HG03045 (cell line): ENCODE results near the gene ROR1.

Experiments used
- ATAC-seq: cut with Tn5 transposase; IDR thresholded peaks from one replicate; pipeline ENCODE4 v1.9.1; 2021; ENCODE audit warnings: mild to moderate bottlenecking, moderate library complexity; ENCODE audit not compliant: unreplicated experiment

ROR1 gene

GRCh38 chr1:63878932-63879331 lies 105.1 kb downstream of the ROR1 start:
- no peak for ATAC-seq

DNA sequence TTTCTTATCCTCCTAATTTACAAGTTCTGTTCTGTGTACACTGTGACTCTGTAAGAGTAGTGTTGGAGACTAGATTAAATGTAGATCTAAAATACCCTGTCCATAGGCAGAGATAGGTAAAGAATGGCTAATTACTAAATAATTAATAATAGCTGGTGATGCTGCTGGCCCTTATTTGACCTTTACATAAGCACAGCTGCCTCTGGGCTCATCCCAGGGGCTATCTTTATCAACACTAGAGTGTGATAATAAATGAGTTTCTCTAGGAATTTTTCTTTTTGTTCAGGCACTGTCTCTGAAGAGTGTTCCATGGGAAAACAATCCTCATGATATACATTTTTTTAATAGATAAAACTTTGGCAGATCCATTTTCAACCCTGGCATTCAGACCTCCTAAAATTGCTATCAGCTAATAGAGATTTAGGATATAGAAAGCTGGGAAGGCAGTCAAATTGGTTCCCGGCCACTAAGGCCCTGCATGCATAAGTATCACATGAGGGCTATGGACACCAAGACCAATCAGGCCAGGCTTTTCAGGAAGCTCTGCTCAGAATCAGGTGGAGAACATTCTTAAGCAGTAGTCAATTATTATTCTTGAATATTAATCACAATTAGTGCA lies 107.2 kb downstream of the ROR1 start:
- ATAC-seq, result no peak

DNA sequence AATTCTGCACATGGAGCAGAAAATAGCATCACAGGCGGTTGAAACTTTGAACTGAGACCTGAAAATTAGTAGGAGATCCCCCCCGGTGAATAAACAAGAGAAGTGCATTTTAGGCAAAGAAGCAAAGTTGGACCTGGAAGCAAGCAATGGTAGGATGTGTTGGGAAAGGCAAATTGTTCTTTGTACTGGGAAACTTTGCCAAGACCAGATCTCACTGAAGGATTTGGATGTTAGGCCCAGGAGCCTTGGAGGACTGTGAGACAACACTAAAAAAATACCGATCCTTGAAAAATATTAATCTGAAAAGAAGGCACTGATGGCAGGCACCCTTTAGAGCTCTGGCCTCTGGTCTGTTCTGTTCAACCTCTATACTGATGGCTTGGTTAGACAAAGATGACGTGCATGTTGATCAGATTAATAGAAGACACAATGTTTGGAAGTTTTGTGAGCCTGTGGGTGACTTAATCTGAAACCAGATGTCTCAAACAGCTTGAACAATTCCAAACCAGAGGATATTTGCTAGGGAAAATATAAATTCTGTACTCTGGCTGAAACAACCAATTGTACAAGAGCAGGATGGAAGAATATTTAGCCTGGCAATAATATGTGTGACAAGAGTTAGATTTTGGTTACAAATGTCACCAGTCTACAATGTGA lies 108.4 kb downstream of the ROR1 start:
- no peak for ATAC-seq

- ATAC-seq, result no peak
Measured at GRCh38 chr1:63883494-63884235, 109.8 kb downstream of the ROR1 start.

DNA sequence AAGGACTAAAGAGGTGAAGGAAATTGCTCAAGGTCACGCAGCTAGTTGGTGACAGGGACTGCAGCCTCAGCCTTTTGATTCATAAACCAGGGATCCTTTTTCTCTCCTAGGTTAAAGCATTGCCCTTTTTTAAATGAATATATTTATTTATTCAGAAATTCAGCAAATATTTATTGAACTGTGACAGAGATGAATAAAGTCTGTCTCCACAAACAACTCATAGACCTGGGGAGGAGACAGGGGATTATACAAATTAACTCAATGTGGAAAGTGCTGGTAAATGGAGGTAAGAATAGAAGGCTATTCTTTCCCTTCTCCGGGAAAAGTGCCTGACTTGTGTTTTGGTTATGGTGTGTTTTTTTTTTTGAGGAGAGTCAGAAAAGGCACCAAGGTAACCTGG lies 110.7 kb downstream of the ROR1 start:
- ATAC-seq, result no peak

DNA sequence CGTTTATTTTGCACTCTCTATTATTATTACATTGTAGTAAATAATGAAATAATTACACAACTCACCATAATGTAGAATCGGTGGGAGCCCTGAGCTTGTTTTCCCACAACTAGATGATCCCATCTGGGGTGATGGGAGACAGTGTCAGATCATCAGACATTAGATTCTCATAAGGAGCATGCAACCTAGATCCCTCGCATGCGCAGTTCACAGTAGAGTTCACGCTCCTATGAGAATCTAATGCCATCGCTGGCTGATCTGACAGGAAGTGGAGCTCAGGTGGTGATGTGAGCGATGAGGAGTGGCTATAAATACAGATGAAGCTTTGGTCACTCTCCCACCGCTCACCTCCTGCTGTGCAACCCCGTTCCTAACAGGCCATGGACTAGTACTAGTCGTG lies 112.1 kb downstream of the ROR1 start:
- ATAC-seq, result no peak

DNA sequence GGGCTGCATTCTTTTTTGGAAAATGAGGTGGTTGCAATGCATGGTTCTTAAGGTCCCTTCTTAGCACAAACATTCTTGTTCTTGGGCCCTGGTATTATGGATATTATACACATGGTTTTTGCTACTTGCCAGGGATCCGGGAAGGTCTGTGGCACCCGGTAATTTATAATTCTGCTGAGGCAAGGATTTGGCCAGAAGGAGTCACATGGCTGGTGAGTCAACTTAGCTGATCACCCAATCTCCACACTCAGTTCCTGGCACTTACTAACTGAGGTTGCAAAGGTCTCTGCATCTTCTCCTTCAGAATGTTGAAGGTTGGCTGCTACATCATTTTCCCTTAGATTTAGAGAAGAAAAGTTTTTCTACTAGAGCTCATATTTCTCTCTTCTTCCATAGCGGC lies 112.5 kb downstream of the ROR1 start:
- ATAC-seq, result no peak

GRCh38 chr1:63887809-63888208 lies 114.0 kb downstream of the ROR1 start:
- no peak for ATAC-seq

DNA sequence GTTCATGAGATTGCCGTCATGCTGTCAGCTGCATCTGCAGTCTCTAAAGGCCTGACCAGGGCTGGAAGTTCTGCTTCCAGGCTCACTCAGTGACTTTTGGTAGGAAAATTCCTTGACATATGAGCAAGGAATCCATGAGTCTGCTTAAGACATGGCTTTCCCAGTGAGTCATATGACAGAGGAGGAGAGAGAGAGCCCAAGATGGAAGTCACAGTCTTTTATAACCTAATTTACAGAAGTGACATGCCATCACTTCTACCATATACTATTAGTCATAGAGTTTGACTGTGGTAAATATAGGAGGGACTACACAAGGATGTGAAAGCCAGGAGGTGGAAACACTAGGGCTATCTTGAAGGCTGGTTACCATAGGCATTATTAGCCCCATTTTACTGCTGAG lies 115.2 kb downstream of the ROR1 start:
- no peak for ATAC-seq

- ATAC-seq, result no peak
Measured at GRCh38 chr1:63890468-63890867, 116.7 kb downstream of the ROR1 start.

GRCh38 chr1:63891060-63891690 lies 117.4 kb downstream of the ROR1 start:
- ATAC-seq, result no peak

GRCh38 chr1:63892632-63893395 lies 119.0 kb downstream of the ROR1 start:
- peak; percentile 100 for ATAC-seq

DNA sequence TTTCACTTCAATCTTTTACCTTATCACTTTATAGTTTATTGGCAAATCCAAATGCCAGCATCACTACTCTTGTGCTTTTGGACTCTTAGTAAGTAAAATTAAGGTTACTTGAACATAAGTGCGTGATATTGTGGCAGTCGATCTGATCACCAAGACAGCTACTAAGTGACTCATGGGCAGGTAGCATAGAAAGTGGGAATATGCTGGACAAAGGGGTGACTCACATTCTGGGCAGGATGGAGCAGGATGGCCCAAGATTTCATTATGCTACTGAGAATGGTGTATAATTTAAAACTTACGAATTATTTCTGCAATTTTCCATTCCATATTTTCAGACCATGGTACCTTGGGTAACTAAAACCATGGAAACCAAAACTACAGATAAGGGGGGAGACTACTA lies 120.2 kb downstream of the ROR1 start:
- ATAC-seq, result no peak

- ATAC-seq, result no peak
Measured at GRCh38 chr1:63894627-63895265, 120.9 kb downstream of the ROR1 start.

DNA sequence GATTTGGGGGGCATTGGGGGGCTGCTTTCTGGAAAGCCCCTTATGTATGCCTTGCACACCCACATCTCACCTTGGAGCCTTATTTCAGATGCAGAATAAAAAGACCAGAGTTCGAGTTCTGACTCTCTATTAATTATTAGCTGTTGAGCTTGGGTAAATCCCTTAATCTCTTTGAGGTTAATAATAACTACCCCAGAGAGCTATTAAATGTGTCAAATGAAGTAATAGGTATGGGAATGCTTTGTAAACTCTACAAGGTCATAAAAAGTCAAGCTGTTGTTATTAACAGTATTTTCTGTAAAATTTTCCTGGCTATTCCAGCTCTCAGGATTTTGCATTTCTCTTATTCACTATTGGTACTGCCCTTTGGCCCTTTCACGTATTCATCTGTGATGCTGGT lies 122.9 kb downstream of the ROR1 start:
- ATAC-seq, result no peak

DNA sequence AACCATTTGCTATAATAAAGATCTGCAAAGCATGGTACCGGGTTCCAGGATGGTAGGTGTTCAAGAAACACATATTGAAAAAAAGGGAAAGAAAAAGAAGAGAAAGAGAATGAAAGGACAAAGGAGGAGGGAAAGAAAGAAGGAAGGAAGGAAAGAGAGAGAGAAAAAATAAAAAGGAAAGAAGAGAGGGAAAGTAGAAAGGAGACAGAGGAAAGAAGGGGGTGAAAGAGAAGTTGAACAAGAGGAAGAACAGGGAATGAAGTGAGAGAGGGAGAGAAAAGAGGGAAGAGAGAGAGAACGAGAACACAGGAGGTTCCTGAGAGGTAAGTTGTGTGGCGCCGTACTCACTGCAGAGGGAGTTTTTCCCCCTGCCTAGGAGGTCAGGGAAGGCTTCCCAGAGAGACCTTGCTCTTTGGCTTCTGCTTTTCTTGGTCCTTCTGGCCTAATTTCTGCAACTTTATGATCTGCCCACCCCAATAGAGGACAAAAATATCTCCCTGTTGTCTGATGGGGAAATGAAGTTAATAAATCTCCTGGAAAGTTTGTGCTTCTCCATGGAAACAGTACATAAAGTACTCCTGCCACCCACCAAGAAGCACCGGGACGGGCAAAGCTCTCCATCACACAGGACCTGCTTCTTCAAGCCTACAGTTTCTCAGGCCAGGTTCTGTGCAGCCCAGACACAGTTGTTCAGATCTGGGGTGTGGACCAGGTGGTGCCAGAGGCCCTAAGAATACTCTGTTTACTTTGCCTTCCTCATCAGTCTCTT lies 124.8 kb downstream of the ROR1 start:
- no peak for ATAC-seq

- no peak for ATAC-seq
Measured at GRCh38 chr1:63901094-63901493, 127.3 kb downstream of the ROR1 start.

DNA sequence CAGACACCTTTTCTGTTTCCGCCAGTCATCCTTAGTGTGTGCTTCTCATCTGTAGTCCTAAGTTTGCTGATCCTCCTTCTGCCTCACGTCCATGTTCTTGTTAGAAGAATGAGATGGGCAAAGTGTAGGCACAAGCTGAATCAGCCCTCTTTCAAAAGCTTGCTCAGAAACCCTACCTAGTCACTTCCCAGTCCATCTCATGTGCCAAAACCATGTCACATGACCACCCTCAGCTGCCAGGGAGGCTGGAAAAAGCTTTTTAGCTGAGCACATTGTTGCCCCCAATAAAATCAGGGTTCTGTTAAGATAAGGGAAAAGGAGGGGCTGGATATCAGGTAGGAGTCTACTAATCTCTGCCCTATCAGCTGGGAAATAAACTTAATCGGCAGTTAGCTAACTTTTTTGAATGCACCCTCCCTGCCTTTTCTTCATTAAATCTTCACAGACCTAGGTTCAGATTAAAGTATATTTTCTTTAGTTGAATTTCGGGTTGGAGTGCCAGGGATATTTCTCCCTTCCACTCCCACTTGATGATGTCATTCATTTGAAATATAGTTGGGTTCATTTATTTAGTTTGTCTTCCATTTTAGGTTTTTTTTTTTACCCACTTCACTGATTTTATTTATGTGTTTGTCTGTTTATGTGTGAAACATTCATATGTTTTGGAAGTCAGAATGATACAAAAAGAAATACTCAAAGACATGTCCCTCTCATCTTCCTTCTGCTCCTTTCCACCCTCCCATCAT lies 129.2 kb downstream of the ROR1 start:
- no peak for ATAC-seq

GRCh38 chr1:63903947-63904610 lies 130.3 kb downstream of the ROR1 start:
- no peak for ATAC-seq
